Breast epithelium (tissue), 4 donors: ENCODE measurements around the gene A2ML1. TPM values are rescaled to one million over a fixed set of nuclear protein-coding genes. Genes with fewer than 3 reads are reported as not detected.
"Not testable (repeated sequence)": the region's sequence is repeated elsewhere in the genome, so short reads cannot be mapped to it uniquely, and the experiment has no call there.

ENCODE experiments used
- DNase-seq, 2 donors: peaks; one replicate each; pipeline ENCODE4 v3.0.0-alpha.2; 2019; ENCODE audit warnings: low spot score in 2 of 2
- H3K27ac ChIP-seq, 2 donors: fragments of 200-600 bp; sonication (generic) in 1 of 2; one replicate each; pipeline ENCODE4 v1.5.1; 2016 to 2019; ENCODE audit warnings: mild to moderate bottlenecking in 1 of 2
- H3K27me3 ChIP-seq, 2 donors: fragments of 200-600 bp; sonication (generic) in 1 of 2; one replicate each; pipeline versions ENCODE4 v1.5.1 to v1.6.0; 2017 to 2019; ENCODE audit warnings: control low read depth in 1 of 2, mild to moderate bottlenecking in 1 of 2
- H3K36me3 ChIP-seq: fragments of 200-600 bp; one replicate; pipeline ENCODE4 v1.5.1; 2019
- H3K4me1 ChIP-seq, 2 donors: fragments of 200-600 bp; sonication (generic); one replicate each; pipeline ENCODE4 v1.5.1; 2016 to 2019; ENCODE audit warnings: control low read depth in 1 of 2
- H3K4me3 ChIP-seq, 3 donors: fragments of 200-600 bp; sonication (generic); 1 replicate in 2 of 3; 2 replicates in 1 of 3; pipeline ENCODE4 v1.5.1; 2016 to 2019; ENCODE audit warnings: mild to moderate bottlenecking in 3 of 3, moderate library complexity in 2 of 3
- H3K9me3 ChIP-seq, 2 donors: fragments of 200-600 bp; sonication (generic) in 1 of 2; one replicate each; pipeline ENCODE4 v1.5.1; 2016 to 2019; ENCODE audit warnings: control low read depth in 1 of 2
- POLR2A ChIP-seq: fragments of 450-650 bp; IDR thresholded peaks from one replicate; pipeline ENCODE4 v1.6.1; 2016; ENCODE audit warnings: antibody characterized with exemption, mild to moderate bottlenecking, moderate library complexity
- POLR2AphosphoS5 ChIP-seq, 3 donors: sonication (generic); formaldehyde crosslinking; IDR thresholded peaks; one replicate each; pipeline ENCODE4 v1.6.1; 2017; ENCODE audit warnings: antibody characterized with exemption in 3 of 3
- intact Hi-C: fragments of 100-400 bp; cut with DNase I; formaldehyde crosslinking; loops from one replicate; pipeline ENCODE4 v1.15.1; 2023; ENCODE audit warnings: low total_unique reads
- total RNA-seq, 3 donors: library from RNA; depleted of rRNA; stranded (reverse); fragments of >200 nt; gene quantifications; one replicate each; pipeline ENCODE4 v1.1.0, GENCODE V29; 2016
- TF ChIP-seq, protein P1 (sequence below), 3 donors: fragments of 450-650 bp; IDR thresholded peaks; one replicate each; pipeline ENCODE4 v1.5.1; 2016 to 2017; ENCODE audit warnings: antibody characterized with exemption in 3 of 3, mild to moderate bottlenecking in 3 of 3, moderate library complexity in 3 of 3

Gene A2ML1
- total RNA-seq, 3 donors from 2014 or later, result 0.33 to 1.2 TPM; not detected in 1

- Histone ChIP-seq H3K27ac (no peak overlapping the region), H3K36me3 (no peaks in the 10 kb centered on the region), H3K4me1 (peaks cover 0 to 2% of the 10 kb centered on the region in 2 donors), H3K9me3 (no peaks in the 10 kb centered on the region), H3K27me3 (no peaks in the 10 kb centered on the region), H3K4me3 (no peak overlapping the region)
- DNase-seq, result no peak
- TF ChIP-seq POLR2AphosphoS5 (IDR thresholded peaks at IDR 0.05) (no peak), POLR2A (no peak)
- TF ChIP-seq, protein P1, sequence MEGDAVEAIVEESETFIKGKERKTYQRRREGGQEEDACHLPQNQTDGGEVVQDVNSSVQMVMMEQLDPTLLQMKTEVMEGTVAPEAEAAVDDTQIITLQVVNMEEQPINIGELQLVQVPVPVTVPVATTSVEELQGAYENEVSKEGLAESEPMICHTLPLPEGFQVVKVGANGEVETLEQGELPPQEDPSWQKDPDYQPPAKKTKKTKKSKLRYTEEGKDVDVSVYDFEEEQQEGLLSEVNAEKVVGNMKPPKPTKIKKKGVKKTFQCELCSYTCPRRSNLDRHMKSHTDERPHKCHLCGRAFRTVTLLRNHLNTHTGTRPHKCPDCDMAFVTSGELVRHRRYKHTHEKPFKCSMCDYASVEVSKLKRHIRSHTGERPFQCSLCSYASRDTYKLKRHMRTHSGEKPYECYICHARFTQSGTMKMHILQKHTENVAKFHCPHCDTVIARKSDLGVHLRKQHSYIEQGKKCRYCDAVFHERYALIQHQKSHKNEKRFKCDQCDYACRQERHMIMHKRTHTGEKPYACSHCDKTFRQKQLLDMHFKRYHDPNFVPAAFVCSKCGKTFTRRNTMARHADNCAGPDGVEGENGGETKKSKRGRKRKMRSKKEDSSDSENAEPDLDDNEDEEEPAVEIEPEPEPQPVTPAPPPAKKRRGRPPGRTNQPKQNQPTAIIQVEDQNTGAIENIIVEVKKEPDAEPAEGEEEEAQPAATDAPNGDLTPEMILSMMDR (IDR thresholded peaks at IDR 0.05), result no peak
- intact Hi-C loops, result no loop called here
These were observed 87.3 kb downstream of the A2ML1 start for GRCh38 chr12:8909752-8910151.

- no peak overlapping the region for H3K4me3 ChIP-seq
- no peak for DNase-seq
- peaks cover 6 to 8% of the 10 kb centered on the region in 2 donors for H3K4me1 ChIP-seq
- no peak overlapping the region for H3K27ac ChIP-seq
- H3K36me3 ChIP-seq, result no peaks in the 10 kb centered on the region
- TF ChIP-seq, protein P1 (IDR thresholded peaks at IDR 0.05), result no peak
- TF ChIP-seq POLR2A (no peak), POLR2AphosphoS5 (IDR thresholded peaks at IDR 0.05) (no peak)
- no peaks in the 10 kb centered on the region for H3K9me3 ChIP-seq
- no peaks in the 10 kb centered on the region for H3K27me3 ChIP-seq
- intact Hi-C loops, result no loop called here
These were observed 89.3 kb downstream of the A2ML1 start for GRCh38 chr12:8911606-8912268.

DNA sequence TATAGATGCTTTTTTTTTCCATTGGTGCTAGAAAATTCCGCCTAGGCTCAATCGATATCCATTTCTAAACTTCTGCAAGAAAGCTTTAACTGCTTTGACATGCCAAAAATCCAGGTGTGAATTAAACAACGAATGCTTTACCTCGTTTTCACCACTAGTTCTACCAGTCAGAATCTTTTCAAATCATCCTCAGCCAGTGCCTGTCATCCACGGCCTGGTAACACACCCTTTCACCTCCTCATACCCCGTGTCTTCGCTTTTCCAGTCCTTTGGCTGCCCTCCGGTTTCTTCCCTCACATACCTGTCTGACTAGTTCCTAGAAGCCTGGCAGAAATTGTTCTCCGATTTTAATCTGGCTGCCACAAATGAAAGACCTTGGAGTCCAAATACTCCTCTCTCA is 90.5 kb downstream of the A2ML1 start:
- DNase-seq, result peak; percentile 67 to 68
- TF ChIP-seq, protein P1 (IDR thresholded peaks at IDR 0.05), result peak in 2 of 3 donors; percentile 37 to 39
- TF ChIP-seq POLR2AphosphoS5 (IDR thresholded peaks at IDR 0.05), result no peak
- Histone ChIP-seq H3K36me3 (no peaks in the 10 kb centered on the region), H3K27me3 (no peaks in the 10 kb centered on the region), H3K4me1 (peaks cover 6 to 8% of the 10 kb centered on the region in 2 donors), H3K4me3 (peak overlapping the region in 1 of 3 donors; percentile 74), H3K27ac (peak overlapping the region; percentile 89 to 95), H3K9me3 (no peaks in the 10 kb centered on the region)
- intact Hi-C loops, result no loop called here

GRCh38 chr12:8913702-8914032 is 91.2 kb downstream of the A2ML1 start:
- intact Hi-C loops, result no loop called here

DNA sequence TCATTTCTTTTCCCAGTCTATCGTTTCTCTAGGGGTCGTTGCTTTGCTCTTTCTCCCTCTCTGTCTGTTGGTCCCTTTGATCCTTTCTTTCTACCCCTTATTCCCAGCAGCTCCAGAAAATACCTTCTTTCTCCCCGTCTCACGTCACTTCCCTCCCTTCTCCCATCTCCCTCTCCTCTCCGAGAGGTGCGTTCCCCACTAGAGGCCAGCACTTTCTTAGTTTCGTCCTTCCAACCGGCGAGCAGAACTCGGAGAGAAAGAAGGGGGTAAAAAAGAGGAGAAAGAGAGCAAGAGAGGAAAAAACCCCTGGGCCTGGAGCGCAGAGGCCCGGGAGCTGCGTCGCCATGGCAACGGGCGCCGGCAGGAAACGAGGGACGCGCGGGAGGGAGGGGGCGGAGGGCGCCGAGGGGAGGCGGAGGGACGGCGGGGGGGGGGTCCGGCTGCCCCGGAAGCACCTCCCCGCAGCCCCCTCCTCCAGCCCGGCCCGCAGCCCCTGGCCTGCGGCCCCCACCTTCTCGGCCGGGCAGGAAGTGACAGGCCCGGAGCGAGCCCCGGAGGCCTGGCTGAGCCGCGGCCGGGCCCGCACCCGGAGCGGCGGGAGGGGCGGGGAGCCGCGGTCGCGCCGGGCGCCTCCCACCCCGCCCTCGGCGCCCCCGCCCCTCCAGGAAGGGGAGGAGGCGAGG is 91.8 kb downstream of the A2ML1 start, which contains the start of gene PHC1:
TSS of gene PHC1 (plus strand) at position 477 of the 683 bp plus-strand sequence. CDS start 3,169 bp downstream, outside the sequence.
- H3K9me3 ChIP-seq, H3K36me3 ChIP-seq, intact Hi-C loops, H3K4me1 ChIP-seq, H3K27me3 ChIP-seq: not testable (repeated sequence)
- TF ChIP-seq, protein P1 (IDR thresholded peaks at IDR 0.05), result peak in 1 of 3 donors; percentile 62
- TF ChIP-seq POLR2AphosphoS5 (IDR thresholded peaks at IDR 0.05), result peak; percentile 16 to 45 (median 18)
- peak; percentile 53 to 58 for DNase-seq
- peak within 1 kb of the TSS; percentile 73 to 78 (median 74) for H3K4me3 ChIP-seq
- H3K27ac ChIP-seq, result peak within 1 kb of the TSS; percentile 89 to 95

More at GRCh38 chr12:8913702-8914032, 91.2 kb downstream of the A2ML1 start:
- H3K27me3 ChIP-seq, result no peaks in the 10 kb centered on the region
- no peaks in the 10 kb centered on the region for H3K36me3 ChIP-seq
- TF ChIP-seq POLR2A (no peak), POLR2AphosphoS5 (IDR thresholded peaks at IDR 0.05) (no peak)
- TF ChIP-seq, protein P1 (IDR thresholded peaks at IDR 0.05), result no peak
- peaks cover 6 to 8% of the 10 kb centered on the region in 2 donors for H3K4me1 ChIP-seq
- H3K27ac ChIP-seq, result peak overlapping the region; percentile 89 to 95
- no peaks in the 10 kb centered on the region for H3K9me3 ChIP-seq
- peak overlapping the region; percentile 73 to 78 (median 74) for H3K4me3 ChIP-seq
- no peak for DNase-seq
